ENCODE results near the gene MON1A.

Gene MON1A

GRCh38 chr3:49955636-49956035 lies 26.0 kb upstream of the MON1A start:
- Histone ChIP-seq H3K4me1 (ENCODE audit: control extremely low read depth in 1 of 4, control insufficient read depth in 4 of 4, insufficient read depth in 4 of 4, low read length in 3 of 4) (peaks cover 0 to 3% (median under 1%) of the 10 kb centered on the region in 4 experiments), H3K27ac (ENCODE audit: insufficient read depth in 1 of 2, low read depth in 1 of 2, low read length in 2 of 2, poor library complexity in 1 of 2, severe bottlenecking in 2 of 2) (no peak overlapping the region), H3K9me3 (ENCODE audit: control extremely low read depth in 1 of 5, control insufficient read depth in 4 of 5, insufficient read depth in 2 of 5, low read depth in 1 of 5, low read length in 4 of 5) (no peaks in the 10 kb centered on the region), H3K4me3 (ENCODE audit: control insufficient read depth in 1 of 7, extremely low read depth in 1 of 7, insufficient read depth in 4 of 7, low read depth in 2 of 7, low read length in 6 of 7) (no peak overlapping the region), H3K36me3 (ENCODE audit: control insufficient read depth in 4 of 4, insufficient read depth in 4 of 4, low read length in 3 of 4) (no peaks in the 10 kb centered on the region), H3K27me3 (replicated peaks in 2 of 5; ENCODE audit: control insufficient read depth in 4 of 5, insufficient read depth in 5 of 5, low read length in 4 of 5) (no peaks in the 10 kb centered on the region)
- 94% methylated on average over 2 of the region's 3 CpGs for WGBS (ENCODE audit: insufficient coverage)
- peak in 2 of 3 donors; percentile 30 to 51 for DNase-seq
- ChIA-PET POLR2A (no interaction called here), CTCF (interaction anchor here (1.0 to 1.8 kb wide), 2 partner anchors 20 to 45 kb away, joined by 3 read pairs; no protein-coding TSS in a partner anchor)

DNA sequence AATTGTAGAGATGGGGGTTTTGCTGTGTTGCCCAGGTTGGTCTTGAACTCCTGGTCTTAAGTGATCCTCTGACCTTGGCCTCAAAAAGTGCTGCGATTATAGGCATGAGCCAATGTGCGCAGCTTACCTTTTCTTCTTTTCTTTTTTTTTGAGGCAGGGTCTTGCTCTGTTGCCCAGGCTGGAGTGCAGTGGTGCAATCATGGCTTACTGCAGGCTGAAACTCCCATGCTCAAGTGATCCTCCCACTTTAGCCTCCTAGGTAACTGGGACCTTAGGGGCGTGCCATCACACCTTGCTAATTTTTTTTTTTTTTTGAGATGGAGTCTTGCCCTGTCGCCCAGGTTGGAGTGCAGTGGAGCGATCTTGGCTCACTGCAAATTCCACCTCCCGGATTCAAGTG lies 23.3 kb upstream of the MON1A start:
- WGBS (ENCODE audit: insufficient coverage): 94% methylated on average over 5 of the region's 6 CpGs
- ChIA-PET CTCF (no interaction called here), POLR2A (no interaction called here)
- H3K27ac ChIP-seq (ENCODE audit: insufficient read depth in 1 of 2, low read depth in 1 of 2, low read length in 2 of 2, poor library complexity in 1 of 2, severe bottlenecking in 2 of 2): no peak overlapping the region
- H3K4me1 ChIP-seq (ENCODE audit: control extremely low read depth in 1 of 4, control insufficient read depth in 4 of 4, insufficient read depth in 4 of 4, low read length in 3 of 4): peaks cover 0 to 6% (median 2%) of the 10 kb centered on the region in 4 experiments
- H3K36me3 ChIP-seq (ENCODE audit: control insufficient read depth in 4 of 4, insufficient read depth in 4 of 4, low read length in 3 of 4): no peaks in the 10 kb centered on the region
- H3K4me3 ChIP-seq (ENCODE audit: control insufficient read depth in 1 of 7, extremely low read depth in 1 of 7, insufficient read depth in 4 of 7, low read depth in 2 of 7, low read length in 6 of 7): no peak overlapping the region
- H3K27me3 ChIP-seq (replicated peaks in 2 of 5; ENCODE audit: control insufficient read depth in 4 of 5, insufficient read depth in 5 of 5, low read length in 4 of 5): no peaks in the 10 kb centered on the region
- DNase-seq: no peak
- H3K9me3 ChIP-seq (ENCODE audit: control extremely low read depth in 1 of 5, control insufficient read depth in 4 of 5, insufficient read depth in 2 of 5, low read depth in 1 of 5, low read length in 4 of 5): no peaks in the 10 kb centered on the region

DNA sequence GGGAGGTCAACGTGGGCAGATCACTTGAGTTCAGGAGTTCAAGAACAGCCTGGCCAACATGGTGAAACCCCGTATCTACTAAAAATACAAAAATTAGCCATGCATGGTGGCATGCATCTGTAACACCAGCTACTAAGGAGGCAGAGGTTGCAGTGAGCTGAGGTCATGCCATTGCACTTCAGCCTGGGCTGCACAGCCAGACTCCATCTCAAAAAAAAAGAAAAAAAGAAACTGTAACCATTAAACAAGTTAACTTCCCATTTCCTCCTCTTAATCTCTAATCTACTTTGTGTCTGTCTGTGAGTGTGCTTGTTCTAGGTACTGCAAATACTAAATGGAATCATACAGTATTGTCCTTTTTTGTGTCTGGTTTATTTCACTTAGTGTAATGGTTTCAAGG lies 13.0 kb upstream of the MON1A start:
- DNase-seq: peak in 1 of 3 donors; percentile 32
- ChIA-PET CTCF (no interaction called here), POLR2A (no interaction called here)
- peaks cover 0 to 5% (median 4%) of the 10 kb centered on the region in 4 experiments for H3K36me3 ChIP-seq (ENCODE audit: control insufficient read depth in 4 of 4, insufficient read depth in 4 of 4, low read length in 3 of 4)
- no peaks in the 10 kb centered on the region for H3K27me3 ChIP-seq (replicated peaks in 2 of 5; ENCODE audit: control insufficient read depth in 4 of 5, insufficient read depth in 5 of 5, low read length in 4 of 5)
- no peaks in the 10 kb centered on the region for H3K9me3 ChIP-seq (ENCODE audit: control extremely low read depth in 1 of 5, control insufficient read depth in 4 of 5, insufficient read depth in 2 of 5, low read depth in 1 of 5, low read length in 4 of 5)
- WGBS (ENCODE audit: insufficient coverage): 100% methylated on average over 1 of the region's 2 CpGs
- H3K4me1 ChIP-seq (ENCODE audit: control extremely low read depth in 1 of 4, control insufficient read depth in 4 of 4, insufficient read depth in 4 of 4, low read length in 3 of 4): peaks cover 5 to 17% (median 14%) of the 10 kb centered on the region in 4 experiments
- no peak overlapping the region for H3K4me3 ChIP-seq (ENCODE audit: control insufficient read depth in 1 of 7, extremely low read depth in 1 of 7, insufficient read depth in 4 of 7, low read depth in 2 of 7, low read length in 6 of 7)
- H3K27ac ChIP-seq (ENCODE audit: insufficient read depth in 1 of 2, low read depth in 1 of 2, low read length in 2 of 2, poor library complexity in 1 of 2, severe bottlenecking in 2 of 2): no peak overlapping the region

GRCh38 chr3:49940667-49941249 lies 11.1 kb upstream of the MON1A start:
- ChIA-PET CTCF (interaction anchor here (0.9 kb wide), 1 partner anchor 101 kb away, joined by 3 read pairs; no protein-coding TSS in a partner anchor), POLR2A (interaction anchor here (0.6 to 1.2 kb wide), 4 partner anchors 10 to 137 kb away, joined by 4 to 11 read pairs (median 4); partner anchors contain the start of genes INKA1 and MON1A)
- peak overlapping the region; percentile 57 to 98 (median 92) for H3K4me3 ChIP-seq (ENCODE audit: control insufficient read depth in 1 of 7, extremely low read depth in 1 of 7, insufficient read depth in 4 of 7, low read depth in 2 of 7, low read length in 6 of 7)
- WGBS (ENCODE audit: insufficient coverage): 7% methylated on average over 18 of the region's 23 CpGs
- peaks cover 0 to under 1% (median under 1%) of the 10 kb centered on the region in 4 experiments for H3K36me3 ChIP-seq (ENCODE audit: control insufficient read depth in 4 of 4, insufficient read depth in 4 of 4, low read length in 3 of 4)
- DNase-seq: no peak
- peak overlapping the region; percentile 70 to 90 for H3K27ac ChIP-seq (ENCODE audit: insufficient read depth in 1 of 2, low read depth in 1 of 2, low read length in 2 of 2, poor library complexity in 1 of 2, severe bottlenecking in 2 of 2)
- peaks cover 5 to 17% (median 14%) of the 10 kb centered on the region in 4 experiments for H3K4me1 ChIP-seq (ENCODE audit: control extremely low read depth in 1 of 4, control insufficient read depth in 4 of 4, insufficient read depth in 4 of 4, low read length in 3 of 4)
- no peaks in the 10 kb centered on the region for H3K27me3 ChIP-seq (replicated peaks in 2 of 5; ENCODE audit: control insufficient read depth in 4 of 5, insufficient read depth in 5 of 5, low read length in 4 of 5)
- no peaks in the 10 kb centered on the region for H3K9me3 ChIP-seq (ENCODE audit: control extremely low read depth in 1 of 5, control insufficient read depth in 4 of 5, insufficient read depth in 2 of 5, low read depth in 1 of 5, low read length in 4 of 5)

DNA sequence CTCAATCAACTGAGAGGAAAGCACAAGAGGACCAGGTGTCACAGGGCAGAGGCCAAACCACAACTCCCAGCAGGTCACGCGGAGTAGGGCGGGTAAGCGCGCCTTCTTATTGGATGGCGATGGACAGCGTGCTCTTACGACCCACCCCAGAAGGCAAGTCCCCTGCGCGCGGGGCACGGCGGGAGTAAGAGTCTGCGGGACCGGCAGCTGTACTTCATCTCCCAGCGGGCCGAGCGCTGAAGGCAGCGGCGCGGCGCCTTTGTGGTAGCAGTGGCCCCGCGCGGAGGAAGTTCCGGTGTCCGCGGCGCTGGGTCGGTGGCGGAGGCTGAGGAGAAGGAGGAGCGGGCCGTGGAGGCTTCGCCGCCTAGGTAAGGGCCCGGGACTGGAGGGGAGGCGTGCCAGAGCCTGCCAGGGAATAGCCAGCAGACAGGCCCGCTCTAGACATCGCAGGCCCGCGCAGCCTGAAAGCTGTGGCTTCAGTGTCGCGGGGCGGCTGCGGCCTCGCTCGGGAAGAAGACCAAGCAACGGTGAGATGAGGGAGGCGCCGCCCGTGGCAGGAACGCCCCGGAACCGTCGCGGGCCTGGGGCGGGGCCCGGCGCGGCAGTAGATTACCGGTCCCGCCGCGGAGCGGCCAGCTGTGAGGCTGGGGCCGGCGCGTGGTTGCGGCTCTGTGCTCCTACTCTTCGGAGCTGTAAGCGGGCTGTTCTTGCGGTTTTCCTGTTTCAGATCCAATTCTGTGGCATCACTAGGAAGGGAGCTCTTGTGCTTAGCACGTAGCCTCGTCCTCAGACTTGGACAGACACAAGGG lies 10.5 kb upstream of the MON1A start, which contains the start of gene RBM6:
TSS of gene RBM6 (plus strand) at position 293 of the 809 bp plus-strand sequence. CDS start 22,492 bp downstream, outside the sequence.
- WGBS (ENCODE audit: insufficient coverage): 0% methylated on average over 53 of the region's 74 CpGs

GRCh38 chr3:49937090-49937489 lies 7.5 kb upstream of the MON1A start:
- ChIA-PET CTCF (interaction anchor here (0.9 kb wide), 1 partner anchor 22 kb away, joined by 3 read pairs; no protein-coding TSS in a partner anchor), POLR2A (no interaction called here)
- Histone ChIP-seq H3K27me3 (replicated peaks in 2 of 5; ENCODE audit: control insufficient read depth in 4 of 5, insufficient read depth in 5 of 5, low read length in 4 of 5) (no peaks in the 10 kb centered on the region), H3K4me1 (ENCODE audit: control extremely low read depth in 1 of 4, control insufficient read depth in 4 of 4, insufficient read depth in 4 of 4, low read length in 3 of 4) (peaks cover 5 to 13% (median 13%) of the 10 kb centered on the region in 4 experiments), H3K9me3 (ENCODE audit: control extremely low read depth in 1 of 5, control insufficient read depth in 4 of 5, insufficient read depth in 2 of 5, low read depth in 1 of 5, low read length in 4 of 5) (no peaks in the 10 kb centered on the region), H3K27ac (ENCODE audit: insufficient read depth in 1 of 2, low read depth in 1 of 2, low read length in 2 of 2, poor library complexity in 1 of 2, severe bottlenecking in 2 of 2) (no peak overlapping the region), H3K36me3 (ENCODE audit: control insufficient read depth in 4 of 4, insufficient read depth in 4 of 4, low read length in 3 of 4) (no peaks in the 10 kb centered on the region), H3K4me3 (ENCODE audit: control insufficient read depth in 1 of 7, extremely low read depth in 1 of 7, insufficient read depth in 4 of 7, low read depth in 2 of 7, low read length in 6 of 7) (no peak overlapping the region)
- DNase-seq: peak in 1 of 3 donors; percentile 17
- whole genome bisulfite sequencing (ENCODE audit: insufficient coverage): 38% methylated on average over 3 of the region's 3 CpGs

More for the DNA sequence above, 10.5 kb upstream of the MON1A start, which contains the start of gene RBM6:
- H3K36me3 ChIP-seq (ENCODE audit: control insufficient read depth in 4 of 4, insufficient read depth in 4 of 4, low read length in 3 of 4): no peaks in the 10 kb centered on the region
- no peaks in the 10 kb centered on the region for H3K9me3 ChIP-seq (ENCODE audit: control extremely low read depth in 1 of 5, control insufficient read depth in 4 of 5, insufficient read depth in 2 of 5, low read depth in 1 of 5, low read length in 4 of 5)
- DNase-seq: peak; percentile 96 to 99 (median 97)
- H3K4me3 ChIP-seq (ENCODE audit: control insufficient read depth in 1 of 7, extremely low read depth in 1 of 7, insufficient read depth in 4 of 7, low read depth in 2 of 7, low read length in 6 of 7): peak within 1 kb of the TSS; percentile 57 to 98 (median 92)
- ChIA-PET CTCF (interaction anchor here (0.9 to 1.4 kb wide), 2 partner anchors 9 to 101 kb away, joined by 3 to 5 read pairs; no protein-coding TSS in a partner anchor), POLR2A (interaction anchor here (0.6 to 1.2 kb wide), 4 partner anchors 9 to 136 kb away, joined by 4 to 11 read pairs (median 4); partner anchors contain the start of genes INKA1 and MON1A)
- peaks cover 5 to 17% (median 14%) of the 10 kb centered on the region in 4 experiments for H3K4me1 ChIP-seq (ENCODE audit: control extremely low read depth in 1 of 4, control insufficient read depth in 4 of 4, insufficient read depth in 4 of 4, low read length in 3 of 4)
- H3K27me3 ChIP-seq (replicated peaks in 2 of 5; ENCODE audit: control insufficient read depth in 4 of 5, insufficient read depth in 5 of 5, low read length in 4 of 5): no peaks in the 10 kb centered on the region
- peak within 1 kb of the TSS; percentile 70 to 90 for H3K27ac ChIP-seq (ENCODE audit: insufficient read depth in 1 of 2, low read depth in 1 of 2, low read length in 2 of 2, poor library complexity in 1 of 2, severe bottlenecking in 2 of 2)

All from common myeloid progenitor, CD34-positive (primary cell).